ENCODE data around the gene EXOC3L1. TPM values are rescaled to one million over a fixed set of nuclear protein-coding genes. Genes with fewer than 3 reads are reported as not detected.

EXOC3L1 gene
- total RNA-seq, 4 donors from 2014 or later: 3.0 to 6.7 TPM; not detected in 2

DNA sequence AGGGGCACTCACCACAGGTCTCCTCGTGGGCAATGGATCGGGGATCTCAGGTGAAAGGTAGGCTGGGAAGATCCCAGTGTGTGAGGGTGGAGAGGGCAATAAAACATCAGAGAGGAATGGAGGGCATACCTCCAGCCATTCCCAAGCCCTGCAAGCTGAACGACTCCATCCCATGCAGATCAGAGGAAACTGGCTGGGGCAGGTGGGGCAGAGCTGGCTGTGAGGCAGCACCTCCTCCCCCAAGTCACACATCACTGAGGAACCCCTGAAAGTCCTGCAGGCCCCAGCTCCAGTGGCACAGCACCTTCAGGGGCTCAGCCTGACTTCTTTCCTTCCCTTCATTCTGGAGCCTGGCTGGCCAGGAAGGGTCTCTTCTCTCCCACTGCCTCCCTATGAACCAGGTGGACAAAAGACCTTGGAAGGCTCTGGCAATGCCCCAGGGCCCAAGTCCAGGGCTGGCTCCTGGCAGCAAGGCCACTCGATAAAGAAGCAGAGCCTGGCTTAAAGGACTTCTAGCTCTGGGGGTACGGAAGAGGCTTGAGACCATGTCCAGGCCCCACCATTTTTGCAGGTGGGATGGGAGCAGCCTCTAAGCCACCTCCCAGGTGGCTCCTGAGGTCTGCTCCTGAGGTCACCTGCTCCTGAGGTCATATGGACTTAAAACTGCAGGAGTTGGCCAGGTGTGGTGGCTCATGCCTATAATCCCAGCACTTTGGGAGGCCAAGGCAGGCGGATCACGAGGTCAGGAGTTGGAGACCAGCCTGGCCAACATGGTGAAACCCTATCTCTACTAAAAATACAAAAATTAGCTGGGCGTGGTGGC, 23.5 kb upstream of the EXOC3L1 start:
- Histone ChIP-seq H3K27me3 (no peaks in the 10 kb centered on the region), H3K9me3 (no peaks in the 10 kb centered on the region), H3K36me3 (no peaks in the 10 kb centered on the region), H3K27ac (no peak overlapping the region), H3K4me1 (no peaks in the 10 kb centered on the region), H3K4me3 (no peak overlapping the region)
- TF ChIP-seq EP300 (IDR thresholded peaks at IDR 0.05; ENCODE audit: low read depth): no peak
- TF ChIP-seq POLR2AphosphoS5 (IDR thresholded peaks at IDR 0.05): no peak
- no peak for TF ChIP-seq POLR2A (IDR thresholded peaks at IDR 0.05)
- TF ChIP-seq, protein P1, sequence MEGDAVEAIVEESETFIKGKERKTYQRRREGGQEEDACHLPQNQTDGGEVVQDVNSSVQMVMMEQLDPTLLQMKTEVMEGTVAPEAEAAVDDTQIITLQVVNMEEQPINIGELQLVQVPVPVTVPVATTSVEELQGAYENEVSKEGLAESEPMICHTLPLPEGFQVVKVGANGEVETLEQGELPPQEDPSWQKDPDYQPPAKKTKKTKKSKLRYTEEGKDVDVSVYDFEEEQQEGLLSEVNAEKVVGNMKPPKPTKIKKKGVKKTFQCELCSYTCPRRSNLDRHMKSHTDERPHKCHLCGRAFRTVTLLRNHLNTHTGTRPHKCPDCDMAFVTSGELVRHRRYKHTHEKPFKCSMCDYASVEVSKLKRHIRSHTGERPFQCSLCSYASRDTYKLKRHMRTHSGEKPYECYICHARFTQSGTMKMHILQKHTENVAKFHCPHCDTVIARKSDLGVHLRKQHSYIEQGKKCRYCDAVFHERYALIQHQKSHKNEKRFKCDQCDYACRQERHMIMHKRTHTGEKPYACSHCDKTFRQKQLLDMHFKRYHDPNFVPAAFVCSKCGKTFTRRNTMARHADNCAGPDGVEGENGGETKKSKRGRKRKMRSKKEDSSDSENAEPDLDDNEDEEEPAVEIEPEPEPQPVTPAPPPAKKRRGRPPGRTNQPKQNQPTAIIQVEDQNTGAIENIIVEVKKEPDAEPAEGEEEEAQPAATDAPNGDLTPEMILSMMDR (IDR thresholded peaks at IDR 0.05): no peak
- DNase-seq: no peak
- in situ Hi-C loops (cut with MboI; ENCODE audit: low pct_ligation_motif_present in 1 of 4, low pct_unique_long_range_greater_than_20kb in 1 of 4, low sequenced_read_pairs in 3 of 4): no loop called here
- WGBS, 2 donors (ENCODE audit: low coverage in 1 of 2): 80% methylated on average over 8 of the region's 8 CpGs; no CpG with 5 or more reads in 1 of the 2 donors
- intact Hi-C loops (cut with DNase I; ENCODE audit: low total_unique reads): no loop called here

DNA sequence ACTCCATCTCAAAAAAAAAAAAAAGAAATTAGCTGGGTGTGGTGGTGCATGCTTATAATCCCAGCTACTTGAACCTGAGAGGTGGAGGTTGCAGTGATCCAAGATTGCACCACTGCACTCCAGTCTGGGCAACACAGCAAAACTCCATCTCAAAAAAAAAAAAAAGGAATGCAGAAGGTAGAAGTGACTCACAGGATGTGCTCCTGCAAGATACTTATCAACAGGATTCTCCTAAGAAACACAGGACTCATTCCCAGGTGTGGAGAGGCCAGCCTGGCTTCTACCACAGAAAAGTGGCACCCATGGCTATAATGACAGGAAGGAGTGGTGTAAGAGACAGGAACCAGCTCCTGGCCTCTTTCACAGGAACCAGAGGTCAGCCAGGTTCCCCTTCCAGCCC, 22.8 kb upstream of the EXOC3L1 start:
- no peak for TF ChIP-seq EP300 (IDR thresholded peaks at IDR 0.05; ENCODE audit: low read depth)
- no peak for TF ChIP-seq POLR2A (IDR thresholded peaks at IDR 0.05)
- TF ChIP-seq POLR2AphosphoS5 (IDR thresholded peaks at IDR 0.05): no peak
- TF ChIP-seq, protein P1 (IDR thresholded peaks at IDR 0.05): no peak
- in situ Hi-C loops (cut with MboI; ENCODE audit: low pct_ligation_motif_present in 1 of 4, low pct_unique_long_range_greater_than_20kb in 1 of 4, low sequenced_read_pairs in 3 of 4) (no loop called here), intact Hi-C loops (cut with DNase I; ENCODE audit: low total_unique reads) (no loop called here)
- Histone ChIP-seq H3K36me3 (no peaks in the 10 kb centered on the region), H3K4me3 (no peak overlapping the region), H3K4me1 (no peaks in the 10 kb centered on the region), H3K27me3 (no peaks in the 10 kb centered on the region), H3K9me3 (no peaks in the 10 kb centered on the region), H3K27ac (no peak overlapping the region)
- DNase-seq: no peak

DNA sequence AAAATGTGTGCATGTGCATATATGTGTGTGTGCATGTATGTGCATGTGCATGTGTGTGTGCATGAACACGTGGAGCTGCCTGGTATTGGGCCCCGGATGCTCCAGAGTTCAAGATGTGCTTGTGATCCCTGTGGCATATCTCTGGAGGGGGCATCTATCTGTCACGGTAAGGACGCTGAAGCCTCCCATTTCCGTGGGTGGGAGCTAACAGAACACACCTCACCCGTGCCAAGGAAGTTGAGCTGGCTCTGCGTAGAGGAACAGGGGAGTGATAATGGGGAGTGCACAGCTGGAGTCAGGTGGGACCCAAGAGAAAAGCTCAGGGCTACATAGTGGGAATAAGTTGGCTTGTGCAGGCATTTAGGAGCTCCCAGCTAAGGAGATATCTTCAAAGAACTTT, 21.7 kb upstream of the EXOC3L1 start:
- Histone ChIP-seq H3K27me3 (no peaks in the 10 kb centered on the region), H3K4me1 (no peaks in the 10 kb centered on the region), H3K27ac (no peak overlapping the region), H3K4me3 (no peak overlapping the region), H3K36me3 (no peaks in the 10 kb centered on the region), H3K9me3 (no peaks in the 10 kb centered on the region)
- no peak for TF ChIP-seq POLR2AphosphoS5 (IDR thresholded peaks at IDR 0.05)
- no peak for TF ChIP-seq EP300 (IDR thresholded peaks at IDR 0.05; ENCODE audit: low read depth)
- TF ChIP-seq, protein P1 (IDR thresholded peaks at IDR 0.05): no peak
- no peak for TF ChIP-seq POLR2A (IDR thresholded peaks at IDR 0.05)
- intact Hi-C loops (cut with DNase I; ENCODE audit: low total_unique reads) (no loop called here), in situ Hi-C loops (cut with MboI; ENCODE audit: low pct_ligation_motif_present in 1 of 4, low pct_unique_long_range_greater_than_20kb in 1 of 4, low sequenced_read_pairs in 3 of 4) (no loop called here)
- DNase-seq: no peak
- 80 to 83% methylated on average over 1 to 7 of the region's 7 CpGs for WGBS, 2 donors (ENCODE audit: low coverage in 1 of 2)

DNA sequence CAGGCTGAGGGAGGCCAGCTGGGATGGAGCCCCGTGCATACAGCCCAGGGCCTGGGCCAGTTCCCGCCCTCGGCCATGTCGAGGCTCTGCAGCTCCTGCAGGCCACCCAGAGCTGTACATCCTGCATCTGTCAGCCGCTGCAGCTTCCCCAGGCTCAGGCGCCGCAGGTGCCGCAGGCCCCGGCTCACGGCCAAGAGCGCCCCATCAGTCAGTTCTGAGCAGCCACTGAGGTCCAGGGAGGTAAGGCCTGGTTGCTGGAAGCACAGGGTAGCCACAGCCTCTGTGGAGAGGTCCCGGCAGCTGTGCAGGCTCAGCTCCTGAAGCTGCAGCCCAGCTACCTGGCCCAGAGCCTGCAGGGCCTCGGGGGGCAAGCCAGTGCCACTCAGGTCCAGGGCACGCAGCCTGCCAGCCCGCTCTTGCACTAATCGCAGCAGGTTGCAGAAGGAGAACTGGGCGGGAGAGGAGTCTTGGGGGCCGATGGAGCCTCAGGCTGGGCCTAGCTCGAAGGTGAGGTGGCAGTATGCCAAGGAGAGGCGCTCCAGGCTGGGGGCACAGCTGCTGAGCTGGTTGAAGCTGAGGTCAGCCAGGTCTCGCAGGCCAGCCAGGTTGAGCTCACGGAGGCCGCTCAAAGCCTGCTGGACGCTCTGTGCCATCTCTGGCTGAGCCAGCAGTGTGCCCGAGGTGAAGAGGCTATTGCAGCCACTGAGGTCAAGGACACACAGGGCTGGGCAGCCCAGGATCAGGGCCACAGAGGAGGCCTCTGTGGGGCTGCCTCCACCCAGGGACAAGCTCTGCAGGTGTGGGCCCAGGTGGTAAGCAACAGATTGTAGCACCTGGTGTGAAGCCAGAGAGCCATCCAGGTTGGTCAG, 20.4 kb upstream of the EXOC3L1 start:
- no peaks in the 10 kb centered on the region for H3K27me3 ChIP-seq
- H3K9me3 ChIP-seq: no peaks in the 10 kb centered on the region
- DNase-seq: no peak
- H3K36me3 ChIP-seq: no peaks in the 10 kb centered on the region
- in situ Hi-C loops (cut with MboI; ENCODE audit: low pct_ligation_motif_present in 1 of 4, low pct_unique_long_range_greater_than_20kb in 1 of 4, low sequenced_read_pairs in 3 of 4) (no loop called here), intact Hi-C loops (cut with DNase I; ENCODE audit: low total_unique reads) (no loop called here)
- WGBS, 2 donors (ENCODE audit: low coverage in 1 of 2): 89% methylated on average over 21 of the region's 25 CpGs; no CpG with 5 or more reads in 1 of the 2 donors
- TF ChIP-seq, protein P1 (IDR thresholded peaks at IDR 0.05): no peak
- no peak for TF ChIP-seq POLR2AphosphoS5 (IDR thresholded peaks at IDR 0.05)
- TF ChIP-seq EP300 (IDR thresholded peaks at IDR 0.05; ENCODE audit: low read depth): no peak
- TF ChIP-seq POLR2A (IDR thresholded peaks at IDR 0.05): no peak
- no peak overlapping the region for H3K27ac ChIP-seq
- no peaks in the 10 kb centered on the region for H3K4me1 ChIP-seq
- no peak overlapping the region for H3K4me3 ChIP-seq
